ENCODE measurements around the gene KCTD12.
"Not testable (repeated sequence)": the region's sequence is repeated elsewhere in the genome, so short reads cannot be mapped to it uniquely, and the experiment has no call there.

The KCTD12 gene

DNA sequence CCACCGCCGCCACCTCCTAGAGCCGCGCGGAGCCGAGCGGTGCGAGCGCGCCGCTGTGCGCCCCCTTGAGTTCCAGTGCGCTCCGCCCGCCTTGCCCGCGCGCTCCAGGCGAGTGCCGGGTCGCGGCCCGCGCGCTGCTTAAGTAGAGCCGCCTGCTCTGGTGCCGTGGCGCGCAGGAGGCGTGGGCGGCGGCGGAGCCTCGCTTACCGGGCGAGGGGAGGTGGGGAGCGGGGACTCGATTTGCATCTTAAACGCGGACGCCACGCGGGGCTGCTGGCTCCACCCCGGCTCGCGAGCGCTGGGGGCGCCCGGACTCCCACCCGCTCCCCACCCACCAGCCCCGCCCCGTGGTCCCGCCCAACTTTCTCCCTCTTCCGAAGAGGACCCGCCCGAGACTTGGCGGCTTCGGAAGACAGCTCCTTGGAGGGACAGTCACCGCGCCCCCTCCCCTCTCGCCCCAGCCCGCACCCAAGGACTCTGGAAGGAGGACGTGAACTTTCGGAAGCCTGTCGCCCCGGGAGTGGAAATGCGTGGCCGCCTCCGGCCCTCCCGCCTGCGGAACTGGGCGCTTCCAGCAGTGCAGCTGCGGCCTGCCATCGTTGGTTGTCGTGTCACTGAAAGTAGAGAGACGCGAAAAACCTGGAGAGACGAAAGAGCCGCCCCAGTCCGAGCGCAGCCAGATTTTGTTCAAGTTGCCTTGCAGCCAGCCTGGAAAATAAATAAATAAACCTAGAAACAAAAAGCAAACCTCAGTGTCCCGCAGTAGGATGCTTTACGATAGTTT lies at the start of gene KCTD12:
Gene KCTD12 (minus strand): TSS at position 114 of the 784 bp plus-strand sequence. CDS start 257 bp downstream, outside the sequence.
- peak; percentile 85 for DNase-seq (ENCODE audit: low spot score)

- DNase-seq (ENCODE audit: low spot score), result no peak
Observed at GRCh38 chr13:76934671-76935070, 48.5 kb upstream of the KCTD12 start.

DNA sequence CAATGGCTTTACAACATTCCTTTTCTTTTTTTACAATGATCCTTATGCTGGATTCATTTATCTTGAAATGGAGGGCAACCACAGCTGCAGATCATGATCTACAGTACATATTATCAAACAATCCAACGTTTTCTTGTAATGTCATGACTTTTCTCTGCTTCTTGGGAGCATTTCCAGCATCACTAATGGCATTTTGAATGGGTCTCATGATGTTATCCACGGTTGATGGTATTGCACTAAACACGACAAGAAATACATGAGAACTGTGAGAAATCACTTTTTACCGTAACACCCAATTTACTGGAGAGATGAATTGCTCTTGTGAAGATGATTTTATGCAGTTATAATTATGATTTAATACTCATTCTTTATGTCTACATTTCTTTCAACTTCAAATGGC lies 45.9 kb upstream of the KCTD12 start:
- no peak for DNase-seq (ENCODE audit: low spot score)

- no peak for DNase-seq (ENCODE audit: low spot score)
Observed at GRCh38 chr13:76929851-76930374, 43.7 kb upstream of the KCTD12 start.

DNA sequence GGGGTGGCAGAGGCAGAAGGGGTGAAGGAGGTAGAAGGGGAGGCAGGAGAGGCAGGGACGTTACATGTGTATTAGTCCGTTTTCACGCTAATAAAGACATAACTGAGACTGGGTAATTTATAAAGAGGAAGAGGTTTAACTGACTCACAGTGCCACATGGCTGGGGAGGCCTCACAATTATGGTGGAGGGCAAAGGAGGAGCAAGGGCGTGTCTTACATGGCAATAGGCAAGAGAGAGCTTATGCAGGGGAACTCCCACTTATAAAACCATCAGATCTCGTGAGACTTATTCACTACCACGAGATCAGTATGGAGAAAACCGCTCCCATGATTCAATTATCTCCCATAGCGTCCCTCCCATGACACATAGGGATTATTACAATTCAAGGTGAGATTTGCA lies 43.1 kb upstream of the KCTD12 start:
- DNase-seq (ENCODE audit: low spot score), result no peak

DNA sequence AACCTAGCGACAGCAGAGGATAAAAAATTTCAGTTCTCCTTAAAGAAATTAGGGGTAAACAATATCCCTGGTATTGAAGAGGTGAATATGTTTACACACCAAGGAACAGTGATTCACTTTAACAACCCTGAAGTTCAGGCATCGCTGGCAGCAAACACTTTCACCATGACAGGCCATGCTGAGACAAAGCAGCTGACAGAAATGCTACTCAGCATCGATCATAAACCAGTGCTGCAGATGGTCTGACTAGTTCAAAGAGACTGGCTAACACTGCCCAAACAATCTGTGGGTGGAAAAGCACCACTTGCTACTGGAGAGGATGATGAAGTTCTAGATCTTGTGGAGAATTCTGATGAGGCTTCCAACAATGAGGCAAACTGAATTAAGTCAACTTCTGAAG lies 42.3 kb upstream of the KCTD12 start:
- DNase-seq (ENCODE audit: low spot score), result no peak

DNA sequence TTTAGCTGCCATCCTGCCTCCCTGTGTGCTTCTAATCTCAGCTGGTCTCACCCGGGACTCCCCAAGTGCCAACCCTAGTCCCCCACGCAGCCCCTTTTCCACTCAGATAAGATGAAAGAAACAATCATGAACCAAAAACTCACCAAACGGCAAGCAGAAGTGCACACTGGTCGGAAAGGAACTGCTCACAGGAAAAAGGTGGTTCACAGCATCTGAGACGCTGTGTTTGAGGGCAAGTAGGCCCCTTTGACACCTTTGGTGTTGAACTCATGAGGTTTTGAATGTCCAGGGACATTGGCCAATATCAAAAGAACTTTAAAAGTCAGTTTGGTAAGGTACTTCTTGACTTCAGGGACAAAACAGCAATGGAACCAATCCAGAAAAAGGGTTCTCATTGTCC lies 41.8 kb upstream of the KCTD12 start:
- DNase-seq (ENCODE audit: low spot score), result no peak

GRCh38 chr13:76925115-76925514 lies 38.9 kb upstream of the KCTD12 start:
- no peak for DNase-seq (ENCODE audit: low spot score)

DNA sequence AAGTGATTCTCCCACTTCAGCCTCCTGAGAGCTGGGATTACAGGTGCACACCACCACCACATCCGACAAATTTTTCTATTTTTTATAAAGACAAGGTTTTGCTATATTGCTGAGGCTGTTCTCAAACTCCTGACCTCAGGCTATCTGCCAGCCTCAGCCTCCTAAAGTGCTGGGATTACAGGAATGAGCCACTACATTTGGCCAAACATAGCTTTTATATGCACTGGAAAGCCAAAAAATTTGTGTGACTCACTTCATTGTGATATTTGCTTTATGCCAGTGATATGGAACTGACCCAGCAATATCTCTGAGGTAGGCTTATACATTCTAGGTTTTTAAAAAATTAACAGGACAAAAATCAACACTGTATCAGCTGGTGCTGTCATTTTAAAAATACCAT lies 35.3 kb upstream of the KCTD12 start:
- no peak for DNase-seq (ENCODE audit: low spot score)

GRCh38 chr13:76917755-76918481 lies 31.7 kb upstream of the KCTD12 start:
- not testable (repeated sequence) for DNase-seq (ENCODE audit: low spot score)

DNA sequence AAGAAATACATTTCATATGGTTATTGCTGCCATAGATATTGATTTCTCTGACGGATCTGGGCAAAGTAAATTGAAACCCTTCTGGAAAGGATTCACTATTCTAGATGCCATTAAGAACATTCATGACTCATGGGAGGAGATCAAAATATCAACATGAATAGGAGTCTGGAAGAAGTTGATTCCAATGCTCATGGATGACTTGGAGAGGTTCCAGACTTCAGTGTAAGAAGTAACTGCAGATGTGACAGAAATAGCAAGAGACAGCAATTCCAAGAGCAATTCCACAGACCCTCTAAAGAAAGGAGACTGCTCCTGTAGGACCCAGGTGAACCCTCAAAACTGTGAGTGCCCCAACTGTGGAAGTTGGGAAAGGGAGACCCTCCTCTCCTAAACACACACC lies 30.9 kb upstream of the KCTD12 start:
- no peak for DNase-seq (ENCODE audit: low spot score)

GRCh38 chr13:76913898-76914297 lies 27.7 kb upstream of the KCTD12 start:
- no peak for DNase-seq (ENCODE audit: low spot score)

- DNase-seq (ENCODE audit: low spot score), result no peak
Observed at GRCh38 chr13:76912476-76912875, 26.3 kb upstream of the KCTD12 start.

DNA sequence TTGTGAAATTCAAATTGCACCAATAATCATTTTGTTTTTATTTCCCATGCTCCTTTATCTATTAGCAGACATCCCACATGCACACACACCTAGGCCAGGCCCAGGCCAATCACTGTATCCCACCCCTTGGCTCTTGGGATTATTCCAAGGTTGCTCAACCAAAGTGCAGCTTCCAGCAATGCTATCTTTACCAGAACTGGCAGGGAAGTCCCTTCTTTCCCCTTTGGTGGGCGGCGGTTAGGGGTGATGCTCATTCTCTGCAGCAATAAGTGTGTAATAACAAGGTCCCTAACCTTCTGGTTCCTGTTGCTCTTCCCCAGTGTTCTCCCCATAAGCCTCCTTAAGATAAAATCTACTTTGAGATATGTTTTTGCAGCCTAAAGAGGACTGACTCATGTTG lies 18.3 kb upstream of the KCTD12 start:
- DNase-seq (ENCODE audit: low spot score), result no peak

DNA sequence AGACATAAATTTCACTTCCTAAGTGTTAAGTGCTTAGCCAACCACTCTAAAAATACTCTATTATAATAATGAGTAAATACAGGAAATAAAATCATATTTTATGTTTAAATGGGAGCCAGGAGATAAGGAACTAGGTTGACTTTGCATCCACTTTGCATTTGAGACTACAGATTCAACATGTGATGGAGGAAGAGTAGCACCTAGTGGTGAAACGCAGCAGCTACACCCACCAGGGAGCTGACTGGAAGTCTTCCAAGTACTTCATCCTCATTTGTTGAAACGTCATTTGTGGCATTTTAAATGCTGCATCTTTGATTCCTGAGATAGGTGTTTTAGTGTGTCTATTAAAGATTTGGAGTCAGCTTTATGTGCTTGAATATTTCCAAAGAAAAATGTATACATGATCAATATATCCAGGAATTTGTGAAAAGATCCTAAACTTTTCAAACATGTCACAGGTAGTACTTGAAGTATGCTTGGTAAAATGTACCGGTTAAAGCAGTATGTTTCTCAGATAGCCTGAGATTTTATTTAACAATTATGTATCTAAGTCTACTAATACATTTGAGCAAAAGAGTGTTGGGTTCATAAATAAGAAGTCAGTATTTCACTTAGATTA lies 17.4 kb upstream of the KCTD12 start:
- peak; percentile 87 for DNase-seq (ENCODE audit: low spot score)

GRCh38 chr13:76899066-76899465 lies 12.9 kb upstream of the KCTD12 start:
- DNase-seq (ENCODE audit: low spot score), result not testable (repeated sequence)

DNA sequence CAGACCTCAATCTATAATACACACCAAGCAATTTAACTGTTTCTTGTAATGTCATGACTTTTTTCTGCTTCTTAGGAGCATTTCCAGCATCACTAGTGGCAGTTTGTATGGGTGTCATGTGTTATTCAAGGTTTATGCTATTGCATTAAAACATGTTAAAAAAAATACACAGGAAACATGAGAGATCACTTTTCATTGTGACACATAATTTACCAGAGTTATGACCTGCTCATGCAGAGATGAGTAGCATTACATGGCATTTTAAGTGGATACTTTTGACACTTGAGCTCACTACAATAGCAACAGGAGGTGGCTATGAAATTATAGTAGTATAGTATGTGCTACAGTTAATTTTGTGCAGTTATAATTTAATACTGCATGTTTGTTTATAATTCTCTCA lies 11.0 kb upstream of the KCTD12 start:
- not testable (repeated sequence) for DNase-seq (ENCODE audit: low spot score)

DNA sequence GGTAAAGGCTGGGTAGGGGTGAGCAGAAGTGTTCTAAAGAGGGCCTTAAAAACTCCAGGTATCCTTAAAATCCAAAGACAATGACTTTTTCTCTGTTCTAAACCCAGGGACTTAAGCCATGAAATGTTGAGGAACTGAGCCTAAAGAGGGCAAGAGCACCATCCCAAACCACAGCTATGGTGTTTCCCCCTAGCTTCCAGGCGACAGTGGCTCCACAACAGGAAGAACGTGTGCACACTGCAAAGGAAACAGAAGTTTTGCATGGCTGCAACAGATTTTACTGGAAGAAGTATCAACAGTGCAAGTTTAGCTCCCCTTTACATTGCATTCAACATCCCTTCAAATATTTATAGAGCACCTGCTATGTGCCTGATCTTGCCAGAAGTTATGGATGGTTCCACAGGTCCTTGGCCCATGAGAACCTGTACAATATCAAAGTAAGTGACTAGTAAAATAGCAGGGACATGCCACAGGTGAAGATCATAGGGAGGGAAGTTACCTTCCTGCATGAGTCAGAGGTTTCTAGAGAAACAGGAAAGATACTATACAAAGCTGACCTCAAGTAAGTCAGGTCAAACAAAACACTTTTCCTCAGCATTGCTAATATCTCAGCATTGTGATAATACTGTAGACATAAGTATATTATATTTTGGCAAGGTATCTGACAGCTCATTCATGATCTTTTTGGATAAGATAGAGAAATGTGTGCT lies 8.4 kb upstream of the KCTD12 start:
- DNase-seq (ENCODE audit: low spot score), result no peak

- no peak for DNase-seq (ENCODE audit: low spot score)
Observed at GRCh38 chr13:76892488-76892887, 6.3 kb upstream of the KCTD12 start.

GRCh38 chr13:76890021-76890420 lies 3.8 kb upstream of the KCTD12 start:
- no peak for DNase-seq (ENCODE audit: low spot score)

DNA sequence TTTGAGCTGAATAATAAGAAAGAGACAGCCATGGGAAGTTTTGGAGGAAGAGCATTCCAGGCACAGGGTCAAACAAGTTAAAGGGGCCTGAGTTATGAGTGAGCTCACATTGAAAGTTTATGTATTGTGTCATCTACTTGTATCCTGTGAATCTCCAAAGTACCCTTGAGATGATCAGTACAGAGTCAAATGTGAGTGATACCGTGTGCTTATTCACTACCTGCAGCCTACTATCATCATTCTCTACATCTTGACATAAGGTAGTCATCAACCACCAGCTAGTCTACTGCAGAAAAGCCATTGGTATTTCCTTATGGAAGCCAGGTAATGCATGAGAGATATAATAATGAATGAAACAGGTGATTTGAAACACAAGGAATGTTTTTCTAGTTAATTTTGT lies 3.0 kb upstream of the KCTD12 start:
- no peak for DNase-seq (ENCODE audit: low spot score)

DNA sequence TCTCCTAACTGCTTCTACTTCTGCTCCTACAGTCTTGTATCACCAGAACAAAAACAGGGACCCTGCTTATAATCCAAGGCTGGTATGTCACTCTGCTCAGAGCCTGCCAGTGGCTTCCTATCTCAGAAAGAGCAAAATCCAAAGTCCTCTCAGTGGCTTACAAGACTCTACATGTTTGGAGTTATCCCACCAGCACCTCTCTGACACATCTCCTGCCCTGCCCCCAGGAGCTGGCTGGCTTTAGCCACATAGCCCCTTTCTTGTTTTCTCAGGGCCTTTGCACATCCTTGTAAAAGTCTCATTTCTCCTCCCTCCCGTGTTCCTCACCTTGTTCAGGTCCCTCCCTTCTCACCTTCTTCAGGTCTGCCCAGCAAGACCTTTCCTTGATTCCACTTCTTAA lies 2.2 kb upstream of the KCTD12 start:
- no peak for DNase-seq (ENCODE audit: low spot score)
